ENCODE measurements around the gene MUC5B. TPM values are rescaled to one million over a fixed set of nuclear protein-coding genes. Genes with fewer than 3 reads are reported as not detected.

MUC5B gene
- total RNA-seq, 1 donor from 2014 or later = not detected

- H3K4me3 Mint-ChIP-seq (ENCODE audit: unreplicated experiment) = no peak overlapping the region
- DNase-seq (ENCODE audit: low spot score) = no peak
- peaks cover 23% of the 10 kb centered on the region for H3K36me3 Mint-ChIP-seq (ENCODE audit: low read depth, unreplicated experiment)
- H3K4me1 Mint-ChIP-seq (ENCODE audit: unreplicated experiment) = peaks cover 14% of the 10 kb centered on the region
- H3K9me3 Mint-ChIP-seq (ENCODE audit: unreplicated experiment) = no peaks in the 10 kb centered on the region
- H3K27ac Mint-ChIP-seq (ENCODE audit: unreplicated experiment) = no peak overlapping the region
- peaks cover 9% of the 10 kb centered on the region for H3K27me3 Mint-ChIP-seq (ENCODE audit: unreplicated experiment)
- TF ChIP-seq CTCF (IDR thresholded peaks at IDR 0.05; ENCODE audit: unreplicated experiment) = no peak
These were observed 63.0 kb downstream of the MUC5B start for GRCh38 chr11:1285876-1286275.

- no peak for DNase-seq (ENCODE audit: low spot score)
- H3K27me3 Mint-ChIP-seq (ENCODE audit: unreplicated experiment) = peaks cover 9% of the 10 kb centered on the region
- H3K27ac Mint-ChIP-seq (ENCODE audit: unreplicated experiment) = no peak overlapping the region
- no peak for TF ChIP-seq CTCF (IDR thresholded peaks at IDR 0.05; ENCODE audit: unreplicated experiment)
- H3K4me1 Mint-ChIP-seq (ENCODE audit: unreplicated experiment) = peaks cover 11% of the 10 kb centered on the region
- H3K9me3 Mint-ChIP-seq (ENCODE audit: unreplicated experiment) = no peaks in the 10 kb centered on the region
- no peak overlapping the region for H3K4me3 Mint-ChIP-seq (ENCODE audit: unreplicated experiment)
- peaks cover 35% of the 10 kb centered on the region for H3K36me3 Mint-ChIP-seq (ENCODE audit: low read depth, unreplicated experiment)
These were observed 65.1 kb downstream of the MUC5B start for GRCh38 chr11:1287928-1288327.

GRCh38 chr11:1288426-1289151 lies 65.7 kb downstream of the MUC5B start:
- no peak for DNase-seq (ENCODE audit: low spot score)
- H3K27me3 Mint-ChIP-seq (ENCODE audit: unreplicated experiment) = peaks cover 10% of the 10 kb centered on the region
- H3K36me3 Mint-ChIP-seq (ENCODE audit: low read depth, unreplicated experiment) = peaks cover 35% of the 10 kb centered on the region
- H3K4me3 Mint-ChIP-seq (ENCODE audit: unreplicated experiment) = no peak overlapping the region
- no peaks in the 10 kb centered on the region for H3K9me3 Mint-ChIP-seq (ENCODE audit: unreplicated experiment)
- H3K27ac Mint-ChIP-seq (ENCODE audit: unreplicated experiment) = no peak overlapping the region
- peaks cover 9% of the 10 kb centered on the region for H3K4me1 Mint-ChIP-seq (ENCODE audit: unreplicated experiment)
- TF ChIP-seq CTCF (IDR thresholded peaks at IDR 0.05; ENCODE audit: unreplicated experiment) = no peak

GRCh38 chr11:1289211-1289935 lies 66.5 kb downstream of the MUC5B start:
- peaks cover 12% of the 10 kb centered on the region for H3K27me3 Mint-ChIP-seq (ENCODE audit: unreplicated experiment)
- no peak overlapping the region for H3K4me3 Mint-ChIP-seq (ENCODE audit: unreplicated experiment)
- no peak for DNase-seq (ENCODE audit: low spot score)
- peaks cover 35% of the 10 kb centered on the region for H3K36me3 Mint-ChIP-seq (ENCODE audit: low read depth, unreplicated experiment)
- TF ChIP-seq CTCF (IDR thresholded peaks at IDR 0.05; ENCODE audit: unreplicated experiment) = no peak
- no peaks in the 10 kb centered on the region for H3K9me3 Mint-ChIP-seq (ENCODE audit: unreplicated experiment)
- H3K4me1 Mint-ChIP-seq (ENCODE audit: unreplicated experiment) = peaks cover 9% of the 10 kb centered on the region
- no peak overlapping the region for H3K27ac Mint-ChIP-seq (ENCODE audit: unreplicated experiment)

All from endothelial cell (in vitro differentiated cells).